NOMO-1 (cell line): ENCODE data around the gene CCDC80.
A peak's percentile ranks its signal among the peaks of the same experiment; 100 is the strongest.

Source experiments
- DNase-seq, 2 experiments: peaks; one replicate each; lab custom pipeline; 2025; ENCODE audit not compliant: unreplicated experiment in 2 of 2; lab: John Stamatoyannopoulos, UW

Gene CCDC80

DNA sequence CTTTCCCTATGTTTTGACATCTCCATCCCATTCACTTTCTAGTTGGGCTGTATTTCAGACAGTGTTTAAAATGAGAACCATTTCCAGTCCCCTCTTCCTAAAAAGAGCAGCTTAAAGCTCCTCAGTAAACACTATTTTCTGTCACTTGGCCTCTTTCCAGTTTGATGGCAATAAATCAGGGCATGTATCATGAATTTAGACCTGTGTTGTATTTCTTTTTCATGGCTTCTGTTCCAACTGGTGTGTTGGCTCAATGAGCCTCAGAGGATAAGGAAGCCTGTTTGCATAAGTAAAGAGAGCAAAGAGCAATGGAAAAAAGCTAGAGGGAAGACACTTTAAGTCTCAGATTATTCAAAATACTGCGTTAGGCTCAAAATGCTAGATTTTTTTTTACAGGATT lies 7.2 kb downstream of the CCDC80 start:
- no peak for DNase-seq

DNA sequence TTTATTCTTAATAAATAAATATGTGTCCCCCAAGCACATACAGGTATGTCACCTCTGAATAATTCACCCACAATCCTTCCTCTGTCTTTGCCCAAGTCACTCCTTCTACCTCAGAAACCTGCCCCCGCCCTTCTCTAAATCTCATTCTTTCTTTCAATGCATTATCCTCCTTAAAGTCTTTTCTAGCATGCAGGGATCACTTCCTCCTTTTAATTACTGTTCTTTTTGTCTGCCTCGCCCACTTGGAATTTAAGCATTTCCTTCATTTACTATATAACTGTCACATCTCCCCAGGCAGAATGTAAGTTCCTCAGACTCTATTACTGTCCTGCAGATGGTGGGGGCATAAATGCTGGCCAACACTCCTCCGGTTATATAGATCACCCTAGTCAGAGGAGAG lies 7.8 kb downstream of the CCDC80 start:
- peak in 1 of 2 experiments; percentile 48 for DNase-seq

DNA sequence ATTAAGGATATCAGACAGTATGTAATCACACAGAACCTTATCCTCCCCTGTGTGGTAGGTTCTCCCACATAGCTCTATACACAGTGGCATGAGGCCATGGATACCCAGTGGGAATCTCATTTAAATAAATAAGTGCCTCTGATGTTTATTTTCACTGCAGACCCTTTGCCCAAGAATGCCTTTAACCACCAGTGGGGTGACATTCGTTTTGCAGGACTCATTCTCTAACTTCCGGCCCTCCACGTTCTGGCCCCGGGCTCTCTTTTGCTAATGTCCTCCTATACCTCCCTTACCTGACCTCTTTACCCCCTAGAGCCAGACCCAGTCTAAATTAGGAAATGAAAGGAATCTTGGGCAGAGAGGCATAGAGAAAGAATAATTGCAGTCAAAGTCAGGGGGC lies 8.3 kb downstream of the CCDC80 start:
- no peak for DNase-seq

DNA sequence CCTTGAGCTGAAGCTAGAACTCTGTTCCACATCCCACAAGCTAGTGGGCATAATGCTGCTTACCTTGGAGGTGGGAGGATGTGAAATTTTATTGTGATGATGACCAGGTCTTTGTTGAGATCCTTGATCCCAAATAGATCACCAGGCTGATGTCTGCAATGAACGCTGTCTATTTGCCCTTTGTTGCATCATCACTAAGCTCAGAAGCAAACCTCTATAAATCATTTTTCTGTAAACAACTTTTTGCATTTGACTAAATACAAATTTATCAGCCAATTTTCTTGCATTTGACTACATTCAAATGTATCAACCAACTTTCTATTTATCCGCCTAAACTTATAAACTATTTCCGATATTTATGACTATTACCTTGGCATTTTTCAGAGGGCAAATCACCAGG lies 9.7 kb downstream of the CCDC80 start:
- DNase-seq, result no peak

DNA sequence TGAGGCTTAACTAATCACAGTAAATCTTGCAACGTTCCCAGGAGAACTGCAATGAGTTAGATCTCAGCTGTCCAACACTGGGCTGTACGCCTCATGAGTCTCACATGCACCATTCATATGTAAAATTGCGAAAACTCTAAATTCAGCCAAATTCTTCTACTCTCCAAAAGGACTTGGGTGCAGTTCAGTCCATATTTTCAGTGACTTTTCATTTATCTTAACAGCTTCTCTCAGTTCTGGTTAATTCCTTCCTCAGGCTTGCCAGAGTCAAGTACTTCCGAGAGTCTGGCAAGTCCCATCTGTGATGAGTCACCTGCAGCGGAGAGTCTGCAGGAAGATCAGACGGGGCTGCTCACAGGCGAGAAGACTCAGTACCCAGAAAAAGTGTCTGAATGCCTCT lies 11.5 kb downstream of the CCDC80 start:
- peak in 1 of 2 experiments; percentile 61 for DNase-seq

DNA sequence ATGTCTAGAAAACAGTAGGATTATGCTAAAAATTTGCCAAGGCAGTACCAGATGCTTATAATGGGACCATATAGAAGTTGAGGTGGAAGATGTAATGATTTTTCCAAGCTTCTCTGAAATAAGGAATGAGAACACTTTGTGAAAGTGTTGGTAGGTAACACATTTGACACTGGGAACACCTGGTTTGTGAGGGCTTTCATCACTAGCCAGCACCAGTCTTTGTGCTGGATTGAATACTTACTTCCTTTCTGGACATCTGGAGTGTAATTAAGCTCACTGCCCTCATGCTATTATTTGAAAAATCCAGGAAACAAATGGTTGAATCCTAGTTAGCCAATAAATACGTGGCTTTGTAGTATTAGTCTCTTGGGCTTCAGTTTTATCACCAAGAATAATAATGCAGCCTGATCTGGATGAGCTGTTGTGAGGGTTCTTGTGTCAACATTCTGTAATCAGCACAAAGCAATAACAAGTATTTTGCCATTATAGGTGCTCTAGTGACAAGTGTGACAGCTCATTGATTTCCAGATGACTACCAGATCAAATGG lies 12.9 kb downstream of the CCDC80 start:
- no peak for DNase-seq

DNA sequence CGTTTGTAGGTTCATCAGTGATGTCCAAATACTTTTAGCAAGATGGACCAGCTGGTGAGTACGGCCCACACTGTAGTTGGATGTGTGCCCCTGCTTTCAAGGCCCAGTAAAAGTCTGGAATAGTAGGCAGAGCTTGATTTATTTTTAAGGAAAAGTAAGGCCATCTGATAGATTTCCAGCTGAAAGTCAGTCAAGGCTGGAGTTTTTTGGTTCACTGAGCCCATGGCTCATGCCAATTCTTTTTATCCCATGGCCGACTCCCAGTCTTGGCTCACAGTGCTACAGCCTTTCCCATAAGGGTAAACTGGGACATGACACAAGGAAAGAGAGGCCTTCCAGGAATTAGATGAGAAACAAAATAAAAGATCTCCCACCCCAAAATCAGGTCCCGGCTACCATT lies 13.5 kb downstream of the CCDC80 start:
- DNase-seq, result no peak

DNA sequence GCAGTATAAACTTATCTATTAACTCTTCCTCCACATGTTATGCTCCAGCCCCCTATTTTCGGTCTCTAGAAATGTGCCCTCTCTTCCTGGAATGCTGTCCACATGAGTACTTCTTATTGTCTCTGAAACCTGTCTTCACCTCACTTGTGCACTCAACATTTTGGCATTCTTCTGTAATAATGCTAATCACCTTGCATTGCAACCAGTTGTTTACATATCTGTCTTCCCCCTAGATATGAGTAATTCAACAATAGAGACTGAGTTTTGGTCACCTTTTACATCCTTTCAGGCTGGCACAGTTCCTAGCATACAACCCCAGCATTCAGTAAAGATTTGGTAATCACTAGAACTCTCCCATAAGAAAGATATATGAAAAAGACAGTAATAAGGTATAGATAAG lies 17.2 kb downstream of the CCDC80 start:
- DNase-seq, result no peak

DNA sequence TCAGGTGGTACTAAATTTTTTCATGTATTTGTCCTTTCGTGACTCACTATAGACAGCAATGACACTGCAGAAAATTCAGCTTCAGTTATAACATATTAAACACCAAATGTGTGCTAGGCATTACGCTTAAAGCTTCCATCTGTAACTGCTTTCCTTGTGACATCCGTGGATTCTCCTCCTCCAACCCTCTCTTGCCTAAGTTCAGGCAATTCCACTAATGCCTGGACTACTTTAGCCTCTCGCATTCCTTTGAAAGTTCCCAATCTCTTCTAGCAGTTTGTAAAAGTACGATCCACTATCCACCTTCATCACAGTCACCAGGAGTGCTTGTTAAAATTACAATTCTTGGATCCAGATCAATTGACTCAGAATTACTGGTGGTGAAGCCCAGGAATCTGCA lies 17.7 kb downstream of the CCDC80 start:
- DNase-seq, result no peak

DNA sequence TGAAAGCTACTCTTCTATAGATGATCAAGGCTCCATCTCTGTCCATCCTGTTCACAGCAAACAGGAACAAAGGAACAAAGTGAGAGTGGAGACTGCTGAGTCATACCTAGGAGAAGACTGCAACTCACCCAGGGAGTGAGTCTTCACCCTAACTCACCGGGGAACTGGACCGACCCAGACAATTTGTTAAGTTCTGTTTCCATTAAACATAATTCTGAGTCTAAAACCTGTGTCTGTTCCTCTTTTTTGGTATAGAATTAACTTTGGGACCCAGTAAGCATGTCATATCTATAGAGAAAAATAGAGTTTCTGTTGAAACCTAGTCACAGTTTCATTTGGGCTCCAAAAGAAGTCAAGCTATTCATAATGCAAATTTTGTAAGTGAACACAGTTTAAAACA lies 21.6 kb downstream of the CCDC80 start:
- no peak for DNase-seq

DNA sequence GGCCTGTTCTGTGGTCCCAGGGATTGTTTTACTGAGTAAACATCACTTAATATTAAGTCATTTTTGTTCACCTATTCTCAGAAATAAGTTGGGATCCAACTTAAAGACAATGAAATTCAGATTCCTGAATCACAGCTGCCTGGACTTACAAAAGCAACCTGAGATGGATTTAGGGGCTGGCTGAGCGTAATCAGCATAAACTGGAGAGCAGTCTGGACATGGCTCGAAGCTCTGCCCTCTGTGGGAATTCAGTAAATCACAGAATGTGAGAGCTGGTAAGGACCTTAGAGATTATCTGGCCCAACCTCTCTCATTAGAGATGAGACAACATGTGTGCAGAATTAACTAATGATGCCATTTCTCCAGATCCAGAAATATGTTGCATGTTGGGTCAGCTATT lies 23.7 kb downstream of the CCDC80 start:
- no peak for DNase-seq

DNA sequence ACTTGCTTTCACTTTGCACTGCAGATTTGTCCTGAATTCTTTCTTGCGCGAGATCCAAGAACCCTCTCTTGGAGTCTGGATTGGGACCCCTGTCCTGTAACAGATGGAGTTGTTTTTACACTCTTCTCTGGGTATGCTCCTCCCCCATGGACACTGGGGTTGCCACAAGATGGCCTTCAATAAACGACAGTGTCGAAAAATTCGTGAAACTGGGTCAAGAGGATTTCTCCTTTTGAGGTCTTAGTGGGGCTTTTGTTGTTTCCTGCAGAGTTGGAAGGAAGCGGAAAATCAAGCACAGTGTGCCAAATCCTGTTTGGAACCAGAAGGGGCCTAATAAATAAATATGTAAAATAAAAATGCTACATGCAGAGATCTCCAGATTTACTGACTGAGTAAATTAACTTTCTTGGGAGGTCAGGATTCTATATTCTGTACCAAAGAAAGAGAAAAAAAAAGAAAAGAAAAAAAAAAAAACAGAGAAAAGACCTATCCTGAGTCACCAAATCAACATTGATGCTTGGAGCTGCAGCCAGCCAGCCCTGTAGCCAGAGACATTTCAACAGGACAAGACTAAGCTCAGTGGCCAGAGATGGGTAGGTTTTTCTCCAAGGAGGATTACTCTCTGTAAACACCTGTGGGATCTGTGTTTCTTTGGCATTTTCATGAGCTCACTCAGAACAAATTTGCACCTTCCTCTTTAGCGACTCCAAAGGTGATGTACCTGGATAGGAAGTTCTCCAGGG lies 24.8 kb downstream of the CCDC80 start:
- no peak for DNase-seq

DNA sequence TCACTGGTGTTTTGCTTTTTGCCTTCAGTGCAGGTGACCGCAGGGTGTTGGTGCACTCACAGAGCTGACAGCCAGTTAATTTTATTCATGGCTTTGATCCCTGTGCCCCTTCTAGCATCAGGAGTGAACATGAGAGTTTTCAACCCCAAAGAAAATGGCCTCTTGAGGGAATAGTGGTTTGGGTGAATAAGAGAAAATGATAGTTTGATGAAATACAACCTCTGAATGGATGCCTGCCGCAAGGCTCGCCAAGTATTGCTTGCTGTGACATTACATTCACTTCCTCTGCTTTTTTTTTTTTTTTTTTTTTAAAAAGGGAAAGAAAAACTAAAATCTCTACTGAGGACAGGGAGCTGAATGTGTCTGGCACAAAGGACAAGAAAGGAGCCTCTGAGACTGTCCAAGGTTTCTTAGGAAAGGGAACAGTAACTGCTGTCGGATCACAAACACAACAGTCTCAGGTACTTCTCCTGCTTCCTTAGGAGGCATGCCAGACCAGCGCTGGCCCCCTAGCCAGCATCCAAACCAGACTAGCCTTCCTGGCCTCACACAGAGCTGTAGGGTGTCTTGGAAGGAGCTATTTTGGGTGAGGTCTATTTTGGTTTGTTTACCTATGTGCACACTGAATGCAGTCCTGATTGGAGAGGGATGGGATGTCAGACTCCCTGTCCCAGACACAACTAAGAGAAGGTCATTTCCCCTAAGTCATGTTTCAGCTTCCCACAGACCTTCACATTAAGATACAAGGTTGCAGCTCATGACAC lies 29.0 kb downstream of the CCDC80 start:
- peak in 1 of 2 experiments; percentile 30 for DNase-seq

DNA sequence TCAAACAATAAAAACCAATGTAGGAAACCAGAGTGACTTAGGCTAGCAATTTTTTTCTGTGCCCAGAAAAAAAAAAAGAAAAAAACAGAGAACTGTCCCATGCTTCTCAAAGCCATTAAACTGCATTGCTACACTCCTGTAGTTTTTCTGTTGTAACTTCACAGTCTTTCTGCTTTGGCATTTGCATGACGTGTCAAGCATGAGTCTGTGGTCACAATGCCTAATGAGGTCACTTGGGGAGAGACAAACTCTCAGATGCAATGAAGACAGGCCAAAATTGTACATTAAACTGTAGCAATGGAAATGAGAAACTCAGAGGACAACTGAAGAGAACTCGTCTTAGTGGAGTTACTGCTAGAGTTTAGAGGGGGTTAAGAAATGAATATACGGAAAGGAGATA lies 30.8 kb downstream of the CCDC80 start:
- DNase-seq, result peak in 1 of 2 experiments; percentile 19

DNA sequence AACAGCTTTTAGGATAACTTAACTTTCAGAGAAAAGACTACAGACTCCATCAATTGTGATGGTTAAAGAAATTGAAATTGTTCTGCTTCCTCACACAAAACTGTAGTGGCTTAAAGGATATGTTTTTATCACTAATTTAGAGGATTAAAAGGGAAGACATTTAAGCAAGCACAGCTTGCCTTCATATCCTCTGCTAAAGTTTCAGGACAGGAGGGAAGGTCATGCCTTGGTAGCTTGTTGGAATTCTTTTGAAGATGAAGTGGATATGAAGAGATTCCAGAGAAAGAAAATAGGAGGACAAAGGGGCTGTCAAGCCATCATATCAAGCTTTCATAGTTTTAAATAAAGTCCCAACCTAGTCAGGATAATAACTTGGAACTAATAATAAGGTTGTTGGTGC lies 33.1 kb downstream of the CCDC80 start:
- DNase-seq, result no peak

DNA sequence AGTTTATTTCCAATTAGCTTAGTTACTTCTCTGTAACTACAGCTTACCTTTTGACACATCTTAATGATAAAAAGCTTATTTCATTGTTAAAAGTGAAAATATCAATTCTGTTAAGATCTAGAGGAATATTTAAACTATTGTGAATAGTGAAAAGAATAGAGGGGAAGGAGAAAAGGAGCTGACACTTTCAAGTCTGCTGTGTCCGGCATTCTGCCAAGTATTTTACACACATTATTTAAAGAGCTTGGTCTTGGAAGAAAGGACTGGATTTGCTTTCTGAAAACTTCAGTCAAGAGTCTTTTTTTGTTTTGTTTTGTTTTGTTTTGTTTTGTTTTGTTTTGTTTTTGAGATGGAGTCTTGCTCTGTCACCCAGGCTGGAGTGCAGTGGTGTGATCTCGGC lies 34.8 kb downstream of the CCDC80 start:
- DNase-seq, result no peak

DNA sequence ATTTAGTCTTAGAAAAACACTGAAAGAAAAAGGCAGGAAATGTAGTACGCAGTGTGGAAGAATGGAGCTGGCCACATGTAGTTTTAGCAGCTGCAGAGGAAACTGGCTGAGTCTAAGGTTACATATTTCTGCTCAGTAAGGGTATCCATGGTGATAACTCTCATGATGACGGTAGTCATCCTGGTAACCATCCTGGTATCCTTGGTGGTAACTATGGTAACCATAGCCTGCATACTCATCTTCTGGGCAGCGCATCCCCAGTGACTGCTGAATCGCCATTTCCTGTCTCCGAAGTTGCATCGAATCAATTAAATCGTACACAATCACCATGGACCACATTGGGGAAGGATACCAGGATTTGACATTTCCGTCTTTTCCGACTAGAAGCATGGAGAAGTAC lies 35.7 kb downstream of the CCDC80 start:
- DNase-seq, result no peak

DNA sequence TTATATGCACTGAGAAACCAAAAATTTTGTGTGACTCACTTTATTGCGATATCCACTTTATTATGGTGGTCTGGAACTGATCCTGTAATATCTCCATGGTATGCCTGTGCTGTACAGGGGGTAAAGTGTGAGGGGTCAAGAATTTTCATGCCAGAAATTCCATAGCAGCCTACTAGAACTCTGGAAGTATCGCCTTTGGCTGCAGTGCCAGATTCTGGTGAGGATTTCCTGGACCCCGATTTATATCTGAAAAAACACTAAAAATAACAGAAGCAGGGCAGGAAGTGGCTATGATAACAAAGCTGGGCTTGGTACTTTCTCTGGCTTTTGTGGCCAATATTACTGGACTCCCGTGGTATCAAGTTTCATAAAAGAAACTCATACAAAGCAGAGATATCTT lies 36.4 kb downstream of the CCDC80 start:
- no peak for DNase-seq

DNA sequence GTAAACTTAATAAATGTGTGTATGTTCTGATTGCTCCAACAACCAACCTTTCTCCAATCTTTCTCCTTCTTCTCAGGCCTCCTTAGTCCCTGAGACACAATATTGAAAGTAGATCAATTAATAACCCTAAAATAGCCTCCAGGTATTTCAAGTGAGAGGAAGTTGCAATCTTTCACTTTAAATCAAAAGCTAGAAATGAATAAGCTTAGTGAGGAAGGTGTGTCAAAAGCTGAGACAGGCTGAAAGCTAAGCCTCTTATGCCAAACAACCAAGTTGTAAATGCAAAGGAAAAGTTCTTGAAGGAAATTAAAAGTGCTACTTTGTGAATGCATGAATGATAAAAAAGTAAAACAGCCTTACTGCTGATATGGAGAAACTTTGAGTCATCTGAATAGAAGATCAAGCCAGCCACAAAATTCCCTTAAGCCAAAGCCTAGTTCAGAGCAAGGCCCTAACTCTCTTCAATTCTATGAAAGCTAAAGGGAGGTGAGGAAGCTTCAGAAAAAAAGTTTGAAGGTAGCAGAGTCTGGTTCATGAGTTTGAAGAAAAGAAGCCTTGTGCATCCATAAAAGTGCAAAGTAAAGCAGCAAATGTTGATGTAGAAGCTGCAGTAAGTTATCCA lies 38.6 kb downstream of the CCDC80 start:
- DNase-seq, result no peak

DNA sequence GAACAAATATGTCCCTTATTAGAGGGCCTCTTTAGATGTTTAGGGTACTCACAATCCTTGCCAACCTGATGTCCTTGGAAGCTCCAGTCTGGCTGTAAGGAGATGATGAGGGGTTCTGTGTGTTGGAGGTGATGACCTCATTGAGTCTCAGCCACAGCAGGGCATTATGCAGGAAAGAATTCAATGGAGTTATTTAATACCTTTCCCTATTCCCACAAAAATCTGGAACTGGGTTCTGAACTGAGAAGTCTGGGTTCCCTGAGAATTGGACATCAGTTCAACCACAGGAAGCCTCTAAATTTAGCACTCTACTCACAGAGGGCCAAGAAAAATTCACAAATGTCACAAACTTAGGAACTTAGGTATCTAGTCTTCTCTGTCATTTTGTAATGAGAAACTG lies 42.2 kb downstream of the CCDC80 start:
- no peak for DNase-seq

DNA sequence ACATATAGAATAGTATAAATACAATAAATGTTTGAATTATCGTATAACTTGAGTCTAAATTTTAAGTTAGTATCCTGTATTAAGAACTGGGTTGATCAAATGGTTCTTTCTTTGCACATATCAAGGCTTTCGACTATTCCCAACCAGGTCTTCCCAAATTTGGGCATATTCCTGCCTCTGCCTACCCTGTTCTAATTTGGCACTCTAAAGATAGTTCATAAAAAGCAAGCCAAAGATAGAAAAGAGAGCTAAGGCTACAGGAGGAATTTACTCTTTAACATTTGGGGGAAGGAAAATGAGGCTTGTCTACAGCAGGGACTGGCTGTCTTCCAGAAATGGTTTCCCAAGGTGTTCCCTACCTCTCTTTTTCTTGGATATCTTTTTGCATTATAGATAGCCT lies 43.0 kb downstream of the CCDC80 start:
- no peak for DNase-seq

DNA sequence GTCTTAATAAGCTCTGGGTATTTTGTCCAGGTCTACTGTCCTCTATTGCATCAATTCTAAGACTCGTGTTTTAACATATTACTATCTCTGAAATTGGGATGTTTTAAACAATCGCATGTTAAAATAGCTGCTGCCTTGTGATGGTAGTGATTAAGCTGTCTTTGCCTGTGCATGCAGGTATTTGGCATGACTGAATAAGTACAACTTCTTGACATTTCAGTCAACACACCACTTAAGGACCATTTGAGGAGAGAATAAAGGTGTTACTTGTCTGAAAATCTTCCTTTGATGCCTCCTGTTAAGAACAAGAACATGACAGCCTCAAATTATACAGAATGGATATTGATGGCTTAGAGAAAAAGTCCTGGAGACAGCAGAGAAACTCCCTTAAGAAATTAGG lies 46.1 kb downstream of the CCDC80 start:
- DNase-seq, result no peak
